Neural cell (in vitro differentiated cells): ENCODE results near the gene SSBP4.

Experiments used
- CTCF ChIP-seq: fragments of 450-650 bp; IDR thresholded peaks from 2 replicates; pipeline ENCODE4 v1.5.1; 2014; ENCODE audit warnings: antibody characterized with exemption, mild to moderate bottlenecking, moderate library complexity; ENCODE audit not compliant: poor library complexity, severe bottlenecking
- EP300 ChIP-seq: fragments of 450-650 bp; conservative IDR thresholded peaks from 2 replicates; pipeline ENCODE4 v1.6.1; 2014; ENCODE audit warnings: antibody characterized with exemption, mild to moderate bottlenecking, moderate library complexity; ENCODE audit not compliant: poor library complexity, severe bottlenecking
- EZH2 ChIP-seq: fragments of 200-600, 300-800 bp; shearing (Covaris generic), sonication (generic); IDR thresholded peaks from 2 replicates; pipeline ENCODE4 v1.6.1; 2014; ENCODE audit warnings: antibody characterized with exemption, low read length, borderline replicate concordance, mild to moderate bottlenecking; ENCODE audit not compliant: insufficient read depth, poor library complexity, severe bottlenecking
- RAD21 ChIP-seq: fragments of 450-650 bp; conservative IDR thresholded peaks from 2 replicates; pipeline ENCODE4 v1.6.1; 2014; ENCODE audit warnings: antibody characterized with exemption, mild to moderate bottlenecking, moderate library complexity
- TAF1 ChIP-seq: IDR thresholded peaks from 2 replicates; pipeline ENCODE4 v1.6.1; 2012; ENCODE audit warnings: low read depth

DNA sequence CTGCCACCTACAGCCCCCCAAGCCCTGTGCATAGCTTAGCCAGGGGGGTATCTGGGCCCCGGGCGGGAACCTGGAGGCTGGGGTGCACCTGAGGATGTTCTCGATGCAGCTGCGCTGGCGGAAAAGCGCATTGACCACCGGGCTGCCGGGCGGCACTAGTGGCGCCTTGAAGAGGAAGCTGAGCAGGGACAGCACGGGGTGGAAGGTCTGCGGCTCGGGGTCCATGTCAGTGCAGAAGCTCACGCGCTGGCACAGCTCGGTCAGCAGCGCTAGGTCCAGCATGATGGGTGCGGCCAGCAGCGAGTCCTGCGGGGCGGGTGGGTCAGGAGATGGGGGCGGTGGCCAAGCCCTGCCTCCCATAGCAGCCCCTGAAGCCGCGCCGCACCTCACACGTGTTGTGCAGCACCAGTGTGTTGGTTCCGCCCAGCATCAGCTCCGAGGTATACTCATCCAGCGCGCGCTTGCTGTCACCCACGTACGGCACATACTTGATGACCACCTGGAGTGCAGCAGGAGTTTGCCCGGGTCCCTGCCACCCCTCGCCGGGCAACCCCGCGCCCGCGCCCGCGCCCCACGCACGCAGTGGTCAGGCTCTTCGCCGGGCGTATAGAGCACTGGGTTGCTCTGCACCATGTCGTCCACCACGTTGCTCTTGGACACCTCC lies 16.1 kb downstream of the SSBP4 start:
- no peak for TF ChIP-seq CTCF
- no peak for TF ChIP-seq RAD21
- TF ChIP-seq EZH2, result no peak
- no peak for TF ChIP-seq TAF1
- TF ChIP-seq EP300, result no peak
